Endothelial cell of hepatic sinusoid (primary cell): ENCODE data around the gene HS6ST3.

Experiments
- in situ Hi-C: cut with HindIII; loops from 2 replicates; pipeline ENCODE4 v1.10.0; 2017; ENCODE audit warnings: low sequenced_read_pairs

Gene HS6ST3

GRCh38 chr13:96193728-96194310 is 103.9 kb downstream of the HS6ST3 start:
- in situ Hi-C loops, result loop anchor here (5.0 kb wide), 2 partner anchors 42 to 93 kb away; no protein-coding TSS in a partner anchor

GRCh38 chr13:96198038-96198437 is 108.1 kb downstream of the HS6ST3 start:
- in situ Hi-C loops, result no loop called here

GRCh38 chr13:96199315-96199714 is 109.4 kb downstream of the HS6ST3 start:
- in situ Hi-C loops, result no loop called here

GRCh38 chr13:96200810-96201209 is 110.9 kb downstream of the HS6ST3 start:
- in situ Hi-C loops, result no loop called here

- in situ Hi-C loops, result no loop called here
Measured at GRCh38 chr13:96202315-96202714, 112.4 kb downstream of the HS6ST3 start.

GRCh38 chr13:96203471-96203870 is 113.6 kb downstream of the HS6ST3 start:
- in situ Hi-C loops, result no loop called here

GRCh38 chr13:96214824-96215445 is 125.0 kb downstream of the HS6ST3 start:
- in situ Hi-C loops, result no loop called here

- in situ Hi-C loops, result no loop called here
Measured at GRCh38 chr13:96216543-96216942, 126.6 kb downstream of the HS6ST3 start.

- in situ Hi-C loops, result no loop called here
Measured at GRCh38 chr13:96218475-96218874, 128.6 kb downstream of the HS6ST3 start.

GRCh38 chr13:96221471-96221870 is 131.6 kb downstream of the HS6ST3 start:
- in situ Hi-C loops, result no loop called here

- in situ Hi-C loops, result no loop called here
Measured at GRCh38 chr13:96223231-96223630, 133.3 kb downstream of the HS6ST3 start.

GRCh38 chr13:96229356-96229755 is 139.4 kb downstream of the HS6ST3 start:
- in situ Hi-C loops, result no loop called here

GRCh38 chr13:96238241-96238640 is 148.3 kb downstream of the HS6ST3 start:
- in situ Hi-C loops, result no loop called here

- in situ Hi-C loops, result no loop called here
Measured at GRCh38 chr13:96238861-96239260, 149.0 kb downstream of the HS6ST3 start.

- in situ Hi-C loops, result no loop called here
Measured at GRCh38 chr13:96243376-96243775, 153.5 kb downstream of the HS6ST3 start.

- in situ Hi-C loops, result no loop called here
Measured at GRCh38 chr13:96248103-96248502, 158.2 kb downstream of the HS6ST3 start.

GRCh38 chr13:96248996-96249395 is 159.1 kb downstream of the HS6ST3 start:
- in situ Hi-C loops, result no loop called here

- in situ Hi-C loops, result no loop called here
Measured at GRCh38 chr13:96252903-96253302, 163.0 kb downstream of the HS6ST3 start.

GRCh38 chr13:96273196-96273595 is 183.3 kb downstream of the HS6ST3 start:
- in situ Hi-C loops, result no loop called here

- in situ Hi-C loops, result no loop called here
Measured at GRCh38 chr13:96274046-96274445, 184.1 kb downstream of the HS6ST3 start.

GRCh38 chr13:96279904-96280303 is 190.0 kb downstream of the HS6ST3 start:
- in situ Hi-C loops, result no loop called here

GRCh38 chr13:96284971-96285370 is 195.1 kb downstream of the HS6ST3 start:
- in situ Hi-C loops, result loop anchor here (5.0 kb wide), 1 partner anchor 93 kb away; no protein-coding TSS in a partner anchor

- in situ Hi-C loops, result loop anchor here (5.0 kb wide), 1 partner anchor 93 kb away; no protein-coding TSS in a partner anchor
Measured at GRCh38 chr13:96285729-96286128, 195.8 kb downstream of the HS6ST3 start.
